ENCODE measurements around the gene FRMD3.

The FRMD3 gene

GRCh38 chr9:83327323-83327722 lies 210.9 kb downstream of the FRMD3 start:
- no peak for DNase-seq

GRCh38 chr9:83323148-83323547 lies 215.1 kb downstream of the FRMD3 start:
- no peak for DNase-seq

- no peak for DNase-seq
Measured at GRCh38 chr9:83322438-83322837, 215.8 kb downstream of the FRMD3 start.

- DNase-seq = no peak
Measured at GRCh38 chr9:83317244-83317643, 221.0 kb downstream of the FRMD3 start.

GRCh38 chr9:83315649-83316048 lies 222.6 kb downstream of the FRMD3 start:
- DNase-seq = no peak

GRCh38 chr9:83313781-83314180 lies 224.4 kb downstream of the FRMD3 start:
- no peak for DNase-seq

- no peak for DNase-seq
Measured at GRCh38 chr9:83312537-83312936, 225.7 kb downstream of the FRMD3 start.

GRCh38 chr9:83307066-83307724 lies 231.0 kb downstream of the FRMD3 start:
- DNase-seq = no peak

- DNase-seq = no peak
Measured at GRCh38 chr9:83304686-83305085, 233.5 kb downstream of the FRMD3 start.

- DNase-seq = no peak
Measured at GRCh38 chr9:83299571-83299970, 238.6 kb downstream of the FRMD3 start.

GRCh38 chr9:83299094-83299493 lies 239.1 kb downstream of the FRMD3 start:
- DNase-seq = no peak

- DNase-seq = no peak
Measured at GRCh38 chr9:83296123-83296522, 242.1 kb downstream of the FRMD3 start.

- no peak for DNase-seq
Measured at GRCh38 chr9:83294816-83295215, 243.4 kb downstream of the FRMD3 start.

- no peak for DNase-seq
Measured at GRCh38 chr9:83291196-83291595, 247.0 kb downstream of the FRMD3 start.

- DNase-seq = no peak
Measured at GRCh38 chr9:83290692-83291091, 247.5 kb downstream of the FRMD3 start.

GRCh38 chr9:83287021-83287420 lies 251.2 kb downstream of the FRMD3 start:
- no peak for DNase-seq

- DNase-seq = no peak
Measured at GRCh38 chr9:83285445-83286225, 252.6 kb downstream of the FRMD3 start.

GRCh38 chr9:83284746-83285145 lies 253.5 kb downstream of the FRMD3 start:
- DNase-seq = no peak

GRCh38 chr9:83283528-83283927 lies 254.7 kb downstream of the FRMD3 start:
- DNase-seq = no peak

- no peak for DNase-seq
Measured at GRCh38 chr9:83281306-83282255, 256.6 kb downstream of the FRMD3 start.

- DNase-seq = no peak
Measured at GRCh38 chr9:83280790-83281189, 257.4 kb downstream of the FRMD3 start.

- no peak for DNase-seq
Measured at GRCh38 chr9:83280268-83280667, 257.9 kb downstream of the FRMD3 start.

- no peak for DNase-seq
Measured at GRCh38 chr9:83274787-83275186, 263.4 kb downstream of the FRMD3 start.

Data from stimulated activated naive CD4-positive, alpha-beta T cell (primary cell).